ENCODE measurements around the gene ARHGEF19.
"Not testable (repeated sequence)": the region's sequence is repeated elsewhere in the genome, so short reads cannot be mapped to it uniquely, and the experiment has no call there.

Gene ARHGEF19

DNA sequence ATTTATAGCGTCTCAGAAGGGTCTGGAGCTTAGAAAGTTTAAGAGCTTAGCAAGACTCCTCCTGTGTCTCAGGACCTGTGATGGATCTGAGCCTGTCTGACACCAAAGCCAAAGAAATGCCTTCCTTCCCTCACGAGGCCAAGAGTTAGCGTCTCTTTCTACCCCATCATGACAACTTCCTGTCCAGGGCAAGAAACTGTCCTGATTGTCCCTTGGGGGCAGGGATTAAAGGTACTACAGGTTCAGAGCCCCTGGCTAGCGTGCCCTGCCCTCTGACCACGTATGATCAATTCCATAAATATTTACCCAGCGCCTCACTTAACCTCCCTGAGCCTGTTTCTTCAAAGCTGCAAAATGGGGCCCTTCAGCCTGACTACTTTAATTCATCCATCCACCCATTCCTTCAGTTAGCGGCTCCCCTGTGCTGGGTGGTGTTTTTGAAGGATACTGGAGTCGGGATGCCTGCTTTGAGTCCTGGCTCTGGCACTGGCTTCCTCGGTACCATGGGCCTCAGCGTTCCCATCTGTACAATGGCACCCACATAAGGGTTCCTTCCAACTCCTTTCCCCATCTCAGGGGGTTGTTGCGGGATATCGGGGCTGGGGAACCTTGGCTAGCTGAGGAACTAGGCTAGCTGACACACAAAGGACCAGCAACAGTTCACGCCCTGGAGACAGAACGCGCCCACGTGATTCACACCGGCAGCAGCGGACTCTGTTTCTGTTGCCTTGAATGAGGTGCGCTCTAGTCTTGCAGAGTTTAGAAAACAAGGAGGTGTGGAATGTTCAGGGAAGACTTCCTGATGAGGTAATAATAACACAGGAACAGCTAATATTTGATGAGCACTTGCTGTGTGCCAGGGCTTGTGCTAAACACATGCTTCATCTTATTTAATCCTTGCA lies 33.6 kb downstream of the ARHGEF19 start:
- no peak for DNase-seq

DNA sequence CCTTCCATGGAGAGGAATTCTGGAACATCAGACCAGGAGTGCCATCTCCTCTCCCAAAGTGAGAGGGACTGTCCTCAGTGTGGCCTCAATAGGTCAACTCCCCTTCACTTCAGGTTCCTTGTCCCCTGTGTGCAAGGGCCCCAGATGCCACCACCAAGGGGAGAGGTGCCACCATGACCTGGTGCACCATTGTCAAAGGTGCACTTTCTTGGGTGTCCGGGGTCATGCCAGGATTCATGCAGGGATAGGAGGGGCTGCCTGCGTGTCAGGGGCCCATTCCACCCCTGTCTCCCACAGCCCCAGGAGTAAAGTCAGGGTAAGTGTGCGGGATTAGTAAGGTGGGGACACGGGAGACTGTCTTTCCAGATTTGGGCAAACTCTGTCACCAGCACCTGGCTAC lies 35.1 kb downstream of the ARHGEF19 start:
- no peak for DNase-seq

DNA sequence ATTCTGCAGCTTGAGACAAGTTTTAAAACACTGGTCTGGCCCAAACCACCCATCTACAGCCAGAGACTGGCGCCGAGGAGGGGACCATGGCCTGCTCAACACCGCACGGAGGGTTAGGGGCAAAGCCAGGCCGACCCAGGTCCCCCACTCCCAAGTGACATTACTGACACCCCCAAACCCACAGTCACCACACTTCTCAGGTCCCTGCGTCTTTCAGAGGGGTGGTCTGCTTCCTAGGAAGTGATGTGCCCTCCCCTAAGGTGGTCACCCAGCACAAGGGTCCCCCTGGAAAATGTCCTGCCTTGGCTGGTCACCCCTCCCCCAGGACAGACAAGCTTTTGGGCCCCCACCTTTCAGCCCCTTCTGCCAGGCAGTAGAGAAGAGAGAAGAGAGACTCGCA lies 35.8 kb downstream of the ARHGEF19 start:
- DNase-seq: no peak

DNA sequence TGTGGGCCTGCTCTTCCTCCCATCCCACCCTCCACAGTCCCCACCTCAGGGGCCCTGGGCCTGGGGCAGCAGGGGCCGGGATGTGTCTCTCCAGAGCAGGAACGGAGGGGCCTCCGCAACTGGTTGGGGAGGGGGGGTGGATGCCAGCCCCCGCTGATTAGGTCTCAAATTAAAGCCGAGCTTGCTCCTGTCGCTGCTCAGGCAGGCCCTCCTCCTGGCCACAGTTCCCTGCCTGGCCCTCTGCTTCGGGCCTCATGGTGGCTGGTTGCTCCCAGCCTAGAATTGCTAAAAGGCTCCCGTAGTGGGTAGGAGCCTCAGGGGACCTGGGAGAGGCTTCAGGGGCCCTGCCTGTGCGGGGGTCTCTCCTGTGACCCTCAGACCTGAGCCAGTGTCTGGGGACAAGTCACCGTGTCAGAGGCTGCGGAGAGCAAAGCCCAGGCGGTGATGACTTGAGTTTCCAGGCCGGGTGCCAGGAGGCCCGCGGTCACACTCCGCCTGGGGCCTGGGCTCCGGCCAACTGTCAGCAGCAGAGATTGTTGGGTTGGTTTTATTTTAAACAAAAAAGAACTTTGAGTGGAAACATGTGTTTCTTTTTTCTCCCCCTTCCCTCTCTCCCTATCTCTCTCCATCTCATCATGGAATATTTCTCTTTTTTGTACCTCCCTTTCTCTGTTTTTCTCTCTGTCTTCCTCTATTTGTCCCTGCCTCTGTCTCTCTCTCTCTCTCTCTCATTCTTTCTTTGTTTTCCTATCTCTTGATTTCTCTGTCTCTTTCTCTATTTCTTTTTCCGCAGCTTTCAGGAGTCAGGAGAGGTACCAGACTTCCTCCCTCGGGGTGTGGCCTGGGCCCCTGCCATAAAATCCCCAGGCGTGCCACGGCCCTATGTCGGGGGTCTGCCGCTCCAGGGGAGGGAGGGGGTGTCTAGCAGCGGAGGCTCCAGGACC lies 36.6 kb downstream of the ARHGEF19 start:
- no peak for DNase-seq

DNA sequence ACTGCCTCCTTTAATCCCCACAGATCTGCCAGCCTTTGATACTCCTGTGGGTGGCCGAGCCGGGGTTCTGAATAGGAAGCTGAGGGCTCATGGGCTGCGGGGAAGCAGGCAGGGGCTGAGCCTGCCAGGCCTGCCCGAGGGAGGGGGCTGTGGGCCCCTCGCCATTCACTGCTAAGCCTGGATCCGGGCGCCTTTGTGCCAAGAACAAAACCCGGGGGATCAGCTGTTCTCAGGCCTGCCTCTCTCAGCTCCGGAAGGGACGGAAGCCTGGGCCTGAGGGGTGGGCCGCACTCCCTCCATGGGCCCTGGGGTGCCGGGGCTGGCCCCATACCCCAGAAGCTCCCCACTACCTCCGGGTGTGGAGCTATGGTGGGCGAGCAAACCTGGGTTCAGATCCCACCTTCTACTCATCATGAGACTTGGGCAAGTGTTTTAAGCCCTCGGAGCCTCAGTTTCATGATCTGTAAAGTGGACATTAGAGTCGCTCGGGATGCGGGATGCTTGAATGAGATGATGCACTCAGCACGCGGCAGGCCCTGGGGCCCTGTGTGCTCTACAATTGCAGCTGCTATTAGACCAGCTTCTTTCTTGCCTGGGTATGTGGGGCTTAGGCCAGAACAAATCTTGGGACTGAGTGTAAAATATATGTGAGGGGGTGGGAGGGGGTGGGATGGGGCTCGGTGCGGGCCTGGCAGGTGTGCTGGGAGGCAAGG lies 37.4 kb downstream of the ARHGEF19 start:
- no peak for DNase-seq

DNA sequence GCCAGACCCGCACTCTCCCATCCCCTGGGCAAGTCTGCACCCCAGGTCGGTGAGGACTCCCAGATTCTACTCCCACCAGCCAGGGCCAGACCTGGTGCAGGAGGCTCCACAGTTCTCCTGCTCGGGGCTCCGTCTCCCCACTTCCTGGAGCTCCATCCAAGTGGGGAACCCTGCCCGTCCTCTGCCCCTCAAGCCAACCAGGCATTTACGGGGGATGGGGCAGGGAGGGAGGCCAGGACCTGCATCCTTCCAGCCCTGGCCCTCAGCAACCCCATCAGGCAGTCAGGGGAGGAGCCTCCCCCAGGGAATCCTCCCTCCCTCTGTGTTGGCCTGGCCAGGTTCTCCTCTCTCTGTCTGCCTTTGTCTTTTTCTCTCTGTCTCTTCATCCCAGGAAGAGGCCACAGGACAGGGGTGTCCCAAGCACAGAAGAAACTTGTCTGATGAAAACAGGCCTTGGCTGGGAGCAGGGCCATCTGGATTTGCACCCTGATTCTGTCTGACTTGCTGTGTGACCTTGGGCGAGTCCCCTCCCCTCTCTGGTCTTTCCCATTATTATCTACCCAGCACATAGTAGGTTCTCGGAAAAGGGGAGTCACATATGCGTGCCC lies 38.1 kb downstream of the ARHGEF19 start:
- DNase-seq: no peak

DNA sequence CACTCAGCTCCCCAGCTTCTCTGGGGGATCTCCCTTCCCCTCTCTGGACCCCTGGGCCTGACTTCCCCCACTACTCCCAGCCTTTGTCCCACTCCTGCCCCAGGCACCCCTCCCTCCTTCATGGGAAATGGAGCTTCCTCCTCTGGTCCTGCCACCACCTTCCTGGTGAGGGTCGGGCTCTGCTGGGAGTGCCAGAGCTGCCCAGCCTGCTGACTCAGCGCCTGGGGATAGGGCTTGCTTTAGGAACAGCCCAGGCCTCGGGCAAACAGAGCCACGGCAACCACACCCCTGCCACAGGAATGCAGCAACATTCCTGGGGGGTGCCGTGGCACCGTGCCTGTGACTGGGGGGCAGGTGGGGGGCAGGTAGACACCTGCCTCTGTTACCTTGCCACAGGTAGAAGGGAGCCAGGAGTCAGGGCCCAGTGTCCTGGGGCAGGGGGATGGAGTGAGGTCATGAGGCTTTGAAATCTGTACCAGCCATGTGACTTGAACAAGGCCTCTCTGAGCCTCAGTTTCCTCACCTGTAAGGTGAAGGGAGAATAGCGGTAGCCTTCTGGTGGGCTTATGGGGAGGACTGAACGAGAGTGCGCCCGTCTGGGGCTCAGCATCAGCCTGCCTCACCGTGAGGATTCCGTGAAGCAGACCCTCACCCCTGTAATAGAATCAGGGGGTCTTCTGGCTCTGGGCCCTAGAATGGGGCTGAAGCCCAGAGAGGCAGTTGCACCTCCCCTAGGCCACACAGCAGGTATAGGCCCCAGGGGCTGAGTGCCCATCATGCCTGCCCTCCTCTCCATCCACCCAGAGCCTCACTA lies 38.8 kb downstream of the ARHGEF19 start:
- no peak for DNase-seq

DNA sequence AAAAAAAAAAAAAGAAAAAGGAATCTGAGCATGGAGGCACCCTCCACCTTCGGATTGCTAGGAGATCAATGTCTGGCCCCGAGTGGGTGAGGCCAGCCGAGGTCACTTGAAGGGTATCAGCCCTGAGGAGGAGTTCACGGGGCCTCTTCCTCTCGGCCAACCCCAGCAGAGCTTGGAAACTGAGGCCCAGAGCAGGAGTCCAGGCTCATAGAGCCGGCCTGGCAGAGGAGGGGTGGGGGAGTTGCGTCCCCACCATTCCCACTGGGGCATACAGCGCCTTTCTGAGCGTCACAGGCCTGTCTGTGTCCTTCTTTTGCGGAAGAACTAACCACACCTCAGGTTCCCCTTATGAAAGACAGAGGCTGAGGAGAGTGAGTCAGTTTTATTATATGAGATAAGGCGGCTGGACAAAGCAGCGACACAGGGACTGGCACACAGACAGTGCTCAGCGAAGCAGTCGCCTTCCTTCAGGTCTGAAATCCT lies 39.4 kb downstream of the ARHGEF19 start:
- no peak for DNase-seq

DNA sequence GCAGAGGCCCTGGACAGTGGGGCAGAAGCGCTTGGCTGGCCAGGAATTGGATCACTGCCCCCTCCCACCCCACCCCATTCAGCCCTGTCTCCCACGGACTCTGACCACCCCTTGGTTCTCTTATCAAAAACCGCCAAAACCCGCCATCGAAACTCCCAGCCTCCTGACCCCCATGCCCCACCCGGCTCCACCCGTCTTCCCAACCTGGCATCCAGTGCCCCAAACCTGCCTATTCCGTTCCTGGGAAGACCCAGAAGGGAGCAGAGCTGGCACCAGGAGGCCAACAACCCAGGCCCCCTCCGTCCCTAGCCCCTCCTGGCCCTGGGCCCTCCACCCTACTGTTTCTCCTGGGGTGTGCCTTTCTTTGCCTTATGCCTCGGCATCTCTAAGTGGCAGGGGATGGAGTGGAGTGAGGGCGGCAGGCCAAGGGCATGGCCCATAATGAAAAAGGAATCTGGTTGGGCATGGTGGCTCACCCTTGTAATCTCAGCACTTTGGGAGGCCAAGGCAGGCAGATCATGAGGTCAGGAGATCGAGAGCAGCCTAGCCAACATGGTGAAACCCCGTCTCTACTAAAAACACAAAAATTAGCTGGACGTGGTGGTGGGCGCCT lies 40.1 kb downstream of the ARHGEF19 start:
- no peak for DNase-seq

DNA sequence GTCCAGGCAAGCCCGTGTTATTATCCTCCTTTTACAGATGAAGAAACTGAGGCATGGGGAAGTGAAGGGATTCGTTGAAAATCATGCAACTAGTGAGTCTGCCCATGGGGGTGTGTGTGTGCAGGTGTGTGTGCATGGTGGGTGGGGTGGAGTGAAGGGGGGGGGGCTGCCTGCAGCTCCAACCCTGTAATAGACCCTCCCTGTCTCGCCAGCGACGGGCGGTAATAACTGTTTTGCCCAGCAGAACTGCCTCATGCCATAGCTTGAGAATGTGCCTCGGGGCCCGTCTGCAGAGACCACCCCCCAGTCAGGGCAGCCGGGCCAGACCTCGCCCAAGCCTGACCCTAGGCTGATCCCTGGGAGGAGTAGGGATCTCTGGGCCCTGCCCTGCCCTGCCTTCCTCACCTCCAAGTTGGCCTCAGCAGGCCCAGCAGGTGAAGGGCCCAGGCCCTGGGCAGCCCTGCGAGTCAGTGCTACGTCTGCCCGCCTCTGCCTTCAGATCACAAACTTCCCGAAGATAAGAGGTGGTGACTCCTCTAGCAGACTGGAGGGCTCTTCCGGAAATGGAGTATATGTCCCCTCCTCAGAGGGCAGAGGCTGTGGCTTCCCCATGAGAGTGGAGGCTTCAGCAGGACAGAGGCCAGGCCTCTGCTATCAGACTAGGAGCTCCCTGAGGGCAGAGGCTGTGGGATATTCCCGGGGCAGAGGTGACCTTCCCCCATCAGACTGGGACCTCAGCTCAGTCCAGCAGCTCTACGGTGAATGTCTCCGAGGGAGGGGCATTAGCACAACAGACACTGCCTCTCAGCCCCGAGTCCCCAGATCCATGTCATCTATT lies 40.9 kb downstream of the ARHGEF19 start:
- DNase-seq: no peak

DNA sequence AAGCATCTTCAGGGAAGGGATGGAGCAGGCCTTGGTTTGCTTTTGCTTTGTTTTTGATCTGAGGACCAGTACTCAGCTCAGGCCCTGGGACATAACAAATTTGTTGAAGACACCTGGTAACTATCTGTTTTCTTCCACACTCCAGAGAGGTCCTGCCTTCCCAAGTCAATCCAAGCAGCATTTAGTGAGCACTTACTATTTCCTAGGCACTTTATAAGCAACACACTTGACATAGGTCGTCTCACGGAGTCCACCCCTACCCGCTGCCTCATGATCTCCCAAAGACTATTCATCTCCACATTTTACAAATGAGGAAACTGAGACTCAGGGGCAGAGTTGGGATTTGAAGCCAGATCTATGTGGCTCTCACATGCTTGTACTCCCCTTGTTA lies 42.2 kb downstream of the ARHGEF19 start:
- no peak for DNase-seq

DNA sequence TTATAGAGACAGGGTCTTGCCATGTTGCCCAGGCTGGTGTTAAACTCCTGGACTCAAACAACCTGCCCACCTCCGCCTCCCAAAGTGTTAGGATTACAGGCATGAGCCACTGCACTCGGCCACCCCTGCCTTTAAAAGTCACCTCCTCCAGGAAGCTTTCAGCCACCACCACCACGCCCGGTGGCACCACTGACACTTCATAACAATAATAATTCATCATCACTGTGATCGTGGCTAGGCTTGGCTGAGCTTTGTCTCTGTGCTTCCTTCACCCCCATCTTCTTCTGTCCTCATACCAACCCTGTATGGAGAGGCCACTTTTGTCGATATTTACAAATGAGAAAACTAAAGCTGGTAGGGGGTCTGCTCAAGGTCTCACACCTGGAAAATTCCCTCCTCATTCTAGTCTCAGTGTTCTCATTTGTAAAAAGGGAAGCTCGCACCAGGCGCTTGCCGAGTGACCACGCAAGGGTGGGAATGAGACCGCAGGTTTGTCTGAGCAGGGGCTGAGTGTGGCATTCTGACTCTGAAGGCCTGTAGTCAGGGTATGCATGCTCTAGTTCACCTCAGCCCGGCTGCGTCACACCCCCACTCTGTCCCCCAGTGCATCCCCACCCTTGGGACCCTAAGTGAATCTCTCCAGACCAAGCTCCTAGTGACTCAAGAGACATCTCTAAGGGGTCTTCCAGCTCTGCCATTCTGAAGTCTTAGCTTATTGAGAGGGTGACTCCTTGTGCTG lies 43.7 kb downstream of the ARHGEF19 start:
- DNase-seq: no peak

DNA sequence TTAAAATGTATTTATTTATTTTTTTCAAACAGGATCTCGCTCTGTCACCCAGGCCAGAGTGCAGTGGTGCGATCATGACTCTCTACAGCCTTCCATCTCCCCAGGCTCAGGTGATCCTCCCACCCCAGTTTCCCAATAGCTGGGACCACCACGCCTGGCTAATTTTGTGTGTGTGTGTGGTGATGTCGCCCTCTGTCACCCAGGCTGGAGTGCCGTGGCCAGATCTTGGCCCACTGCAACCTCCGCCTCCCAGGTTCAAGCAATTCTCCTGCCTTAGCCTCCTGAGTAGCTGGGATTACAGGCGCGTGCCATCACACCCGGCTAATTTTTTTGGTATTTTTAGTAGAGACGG lies 44.3 kb downstream of the ARHGEF19 start:
- DNase-seq: not testable (repeated sequence)

DNA sequence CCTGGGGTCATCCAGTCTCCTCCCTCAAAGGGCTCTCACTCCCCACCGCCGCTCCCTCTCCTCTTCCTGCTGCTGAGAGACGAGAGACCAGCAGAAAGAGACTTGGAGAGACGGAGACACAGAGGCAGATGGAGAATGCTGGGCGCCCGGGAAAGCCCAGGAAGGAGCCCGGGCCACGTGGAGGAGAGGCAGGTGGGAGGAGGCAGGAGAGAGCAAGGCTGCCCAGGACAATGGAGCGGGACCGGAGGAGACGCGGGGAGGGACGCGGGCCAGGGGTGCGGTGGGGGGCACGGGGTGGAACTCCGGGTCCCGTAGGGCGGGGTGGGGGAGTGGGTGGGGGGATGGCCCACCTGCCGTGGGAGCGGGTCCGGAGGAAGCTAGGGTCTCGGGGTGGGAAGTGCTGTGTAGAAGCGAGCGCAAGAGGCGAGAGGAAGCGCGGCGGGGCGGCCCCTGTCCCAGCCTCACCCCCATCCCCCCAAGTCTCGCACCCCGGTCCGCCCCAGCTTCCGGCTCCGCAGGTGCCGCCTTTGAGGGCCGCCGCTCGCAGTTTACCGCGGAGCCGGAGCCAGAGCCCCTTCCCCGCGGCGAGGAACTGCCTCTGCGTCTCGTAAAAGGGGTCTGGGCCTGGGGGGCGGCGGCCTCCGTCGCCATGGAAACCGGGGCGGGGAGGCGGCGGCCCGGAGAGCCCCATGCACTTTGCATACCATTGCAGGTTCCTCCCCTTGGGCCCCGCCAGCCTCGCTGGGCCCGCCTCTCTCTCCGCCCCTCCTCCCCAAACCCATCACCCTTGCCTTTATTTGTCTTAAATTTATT lies 44.9 kb downstream of the ARHGEF19 start:
- DNase-seq: no peak

DNA sequence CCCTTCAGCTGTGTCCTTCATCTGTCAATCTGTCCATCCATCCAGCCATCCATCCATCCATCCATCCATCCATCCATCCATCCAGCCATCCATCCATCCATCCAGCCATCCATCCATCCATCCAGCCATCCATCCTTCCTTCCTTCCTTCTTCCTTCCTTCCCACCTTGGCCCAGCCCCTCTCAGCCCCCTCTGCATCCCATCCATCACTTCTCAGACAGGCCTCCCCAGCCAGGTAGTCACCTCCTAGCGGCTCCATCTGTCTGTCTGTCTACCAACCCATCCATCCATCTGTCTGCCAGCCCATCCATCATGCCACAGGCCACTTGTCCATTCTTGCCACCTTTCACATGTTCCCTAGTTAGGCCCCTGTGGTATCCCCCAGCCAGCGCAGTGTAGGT lies 46.3 kb downstream of the ARHGEF19 start:
- DNase-seq: no peak

DNA sequence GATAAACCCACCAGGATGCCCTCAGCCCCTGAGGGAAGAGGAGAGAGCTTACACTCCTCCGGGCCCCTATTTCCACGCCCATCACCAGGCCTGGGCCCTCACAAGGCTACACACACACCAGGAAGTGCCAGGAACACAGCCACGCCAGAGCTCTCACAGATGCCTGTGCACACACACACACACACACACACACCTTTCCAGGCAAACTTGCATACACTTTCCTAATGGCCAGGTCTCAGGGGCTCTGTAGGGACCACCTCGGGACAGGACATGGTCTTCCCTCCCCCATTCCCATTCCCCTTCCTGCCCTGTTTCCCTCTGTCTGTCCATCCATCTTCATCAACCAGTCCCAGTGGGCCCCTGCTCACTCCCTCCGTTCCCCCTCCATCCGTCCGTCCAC lies 46.9 kb downstream of the ARHGEF19 start:
- DNase-seq: no peak

DNA sequence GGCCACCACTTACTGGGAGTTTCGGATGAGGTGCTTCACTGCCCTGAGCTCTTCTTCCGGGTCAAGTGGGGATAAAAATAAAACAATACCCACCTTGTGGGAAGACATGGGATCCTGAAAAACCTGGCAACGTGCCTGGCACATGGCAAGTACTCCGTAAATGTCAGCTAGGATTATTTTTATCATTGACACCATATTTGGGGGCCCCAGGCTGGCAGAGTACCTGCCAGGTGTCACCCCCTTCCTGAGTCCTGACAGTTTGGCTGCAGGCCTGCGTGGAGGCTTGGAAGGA lies 47.4 kb downstream of the ARHGEF19 start:
- no peak for DNase-seq

DNA sequence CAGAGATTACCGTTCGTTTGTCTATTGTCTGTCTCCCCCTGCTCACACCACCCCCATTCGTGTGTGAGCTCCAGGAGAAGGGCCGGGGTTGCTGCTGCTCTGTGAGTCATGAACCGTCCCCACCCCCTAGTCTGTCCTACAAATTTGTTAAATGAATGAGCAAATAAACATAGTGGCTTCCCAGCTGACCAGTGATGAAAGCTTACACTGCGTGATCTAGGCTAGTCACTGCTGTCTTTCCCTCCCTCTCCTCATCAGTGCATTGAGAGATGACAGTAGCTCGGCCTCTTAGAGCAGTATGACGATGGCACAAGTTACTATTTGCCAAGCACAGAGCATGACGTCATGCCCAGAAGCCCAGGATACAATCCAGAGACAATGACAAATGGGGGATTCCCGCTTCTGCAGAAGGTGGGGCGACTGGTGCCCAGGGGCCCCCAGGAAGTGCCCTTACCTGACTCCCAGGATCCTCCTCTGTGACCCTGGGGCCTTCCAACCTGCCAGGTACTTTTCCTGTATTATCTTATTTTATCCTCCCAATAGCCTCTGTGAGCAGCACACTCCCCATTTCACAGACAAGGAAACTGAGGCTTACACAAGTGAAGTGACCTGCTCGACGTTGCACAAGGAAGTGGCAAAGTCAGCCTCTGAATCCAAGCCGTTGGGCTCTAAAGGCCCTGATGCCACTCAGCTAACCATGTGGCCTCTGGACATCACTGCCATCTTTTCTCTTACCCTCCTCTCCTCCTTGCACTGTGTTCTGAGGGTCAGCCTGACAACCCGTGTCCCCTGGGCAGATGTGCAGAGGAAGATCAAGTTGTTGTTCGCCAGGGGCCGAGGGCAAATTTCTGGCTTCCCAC lies 48.0 kb downstream of the ARHGEF19 start:
- DNase-seq: no peak

All from cortex of kidney (tissue), 1 donor.